Renal cortex interstitium (tissue), 15 donors: ENCODE data around the gene INAVA. TPM values are rescaled to one million over a fixed set of nuclear protein-coding genes. Genes with fewer than 3 reads are reported as not detected.

Experiments
- DNase-seq, 11 donors: peaks; one replicate each; pipeline ENCODE4 v3.0.0-alpha.2; 2013; ENCODE audit warnings: low read depth in 9 of 11, low spot score in 4 of 11; ENCODE audit errors: extremely low read depth in 1 of 11
- long read RNA-seq, 16 experiments: transcript quantifications; one replicate each; lab custom pipeline, GENCODE V29; 2026
- polyA plus RNA-seq, 3 donors: library from polyadenylated mRNA; unstranded; fragments of 120-200 nt; gene quantifications; one replicate each; pipeline ENCODE4 v1.2.1, GENCODE V29; 2013; ENCODE audit not compliant: insufficient read length in 3 of 3

The INAVA gene
- polyA plus RNA-seq, result 10 to 100 TPM; 33.9 to 41.0 (median 34.8) TPM
- long read RNA-seq, donor 1, partial matches to known transcripts, result 0 of 1 reads
- long read RNA-seq, donor 1, other reads (novel, unspliced or antisense), result 0 of 1 reads
- long read RNA-seq, donor 2, result 0 reads
- long read RNA-seq, donor 3, full-length matches to known transcripts, result 1 of 1 reads
- long read RNA-seq, donor 3, partial matches to known transcripts, result 0 of 1 reads
- long read RNA-seq, donor 3, other reads (novel, unspliced or antisense), result 0 of 1 reads
- long read RNA-seq, donor 4, partial matches to known transcripts, result 0 of 1 reads
- long read RNA-seq, donor 4, other reads (novel, unspliced or antisense), result 0 of 1 reads
- long read RNA-seq, donor 5, result 0 reads
- long read RNA-seq, donor 6, full-length matches to known transcripts, result 2 of 2 reads
- long read RNA-seq, donor 6, partial matches to known transcripts, result 0 of 2 reads
- long read RNA-seq, donor 6, other reads (novel, unspliced or antisense), result 0 of 2 reads
- long read RNA-seq, donor 7, result 0 reads
- long read RNA-seq, donor 8, full-length matches to known transcripts, result 5 of 11 reads
- long read RNA-seq, donor 8, partial matches to known transcripts, result 6 of 11 reads
- long read RNA-seq, donor 8, other reads (novel, unspliced or antisense), result 0 of 11 reads
- long read RNA-seq, donor 9, full-length matches to known transcripts, result 1 of 1 reads
- long read RNA-seq, donor 9, partial matches to known transcripts, result 0 of 1 reads
- long read RNA-seq, donor 9, other reads (novel, unspliced or antisense), result 0 of 1 reads
- long read RNA-seq, donor 10, partial matches to known transcripts, result 0 of 1 reads
- long read RNA-seq, donor 10, other reads (novel, unspliced or antisense), result 0 of 1 reads
- long read RNA-seq, donor 11, partial matches to known transcripts, result 0 of 3 reads
- long read RNA-seq, donor 11, other reads (novel, unspliced or antisense), result 0 of 3 reads
- long read RNA-seq, donor 12, full-length matches to known transcripts, result 1 of 1 reads
- long read RNA-seq, donor 12, partial matches to known transcripts, result 0 of 1 reads
- long read RNA-seq, donor 12, other reads (novel, unspliced or antisense), result 0 of 1 reads
- long read RNA-seq, donor 13, full-length matches to known transcripts, result 2 of 2 reads
- long read RNA-seq, donor 13, partial matches to known transcripts, result 0 of 2 reads
- long read RNA-seq, donor 13, other reads (novel, unspliced or antisense), result 0 of 2 reads
- long read RNA-seq, donor 14, result 0 reads
- long read RNA-seq, donor 15, full-length matches to known transcripts, result 1 of 1 reads
- long read RNA-seq, donor 15, partial matches to known transcripts, result 0 of 1 reads
- long read RNA-seq, donor 15, other reads (novel, unspliced or antisense), result 0 of 1 reads
- long read RNA-seq, donor 16, full-length matches to known transcripts, result 4 of 4 reads
- long read RNA-seq, donor 16, partial matches to known transcripts, result 0 of 4 reads
- long read RNA-seq, donor 16, other reads (novel, unspliced or antisense), result 0 of 4 reads

- DNase-seq, result no peak
Measured at GRCh38 chr1:200894712-200895442, at the start of gene INAVA. TSS of gene INAVA (plus strand) at chr1:200894900. CDS start at chr1:200898401, 3,501 bp downstream.

GRCh38 chr1:200845360-200845759, 49.3 kb upstream of the INAVA start:
- no peak for DNase-seq

DNA sequence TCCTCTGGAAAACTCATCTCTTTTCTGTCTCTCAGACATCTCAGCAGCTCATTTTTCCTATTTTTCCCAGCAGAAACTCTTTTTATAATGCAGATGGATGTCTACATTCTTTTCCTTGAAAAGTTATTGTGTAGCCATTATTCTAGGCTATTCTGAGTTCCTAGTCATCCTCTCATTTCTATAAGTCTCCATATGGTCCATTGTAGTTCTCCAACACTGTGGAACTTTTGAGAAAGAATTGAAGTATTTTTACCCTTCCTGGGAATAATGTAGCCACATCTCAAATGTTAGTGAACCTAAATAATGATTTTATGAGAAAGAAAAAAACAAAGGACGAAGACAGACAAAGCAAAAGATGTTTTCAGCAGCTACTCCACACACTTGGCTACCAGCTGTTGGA, 48.3 kb upstream of the INAVA start:
- no peak for DNase-seq

DNA sequence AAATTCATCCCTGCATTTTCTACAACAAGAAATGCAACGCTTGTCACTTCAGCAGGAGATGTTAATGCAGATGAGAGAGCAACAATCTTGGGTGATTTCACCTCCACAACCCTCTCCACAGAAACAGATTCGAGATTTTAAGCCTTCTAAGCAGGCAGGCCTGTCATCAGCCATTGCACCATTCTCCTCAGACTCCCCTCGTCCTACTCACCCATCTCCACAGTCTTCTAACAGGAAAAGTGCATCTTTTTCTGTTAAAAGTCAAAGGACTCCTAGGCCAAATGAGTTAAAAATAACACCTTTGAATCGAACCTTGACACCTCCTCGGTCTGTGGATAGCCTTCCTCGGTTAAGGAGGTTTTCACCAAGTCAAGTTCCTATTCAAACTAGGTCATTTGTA, 45.3 kb upstream of the INAVA start:
- no peak for DNase-seq

GRCh38 chr1:200850554-200850953, 44.1 kb upstream of the INAVA start:
- DNase-seq, result no peak

GRCh38 chr1:200856716-200857357, 37.9 kb upstream of the INAVA start:
- DNase-seq, result peak in 3 of 11 donors; percentile 15 to 45 (median 25)

- DNase-seq, result no peak
Measured at GRCh38 chr1:200857804-200858203, 36.9 kb upstream of the INAVA start.

GRCh38 chr1:200861937-200862647, 32.6 kb upstream of the INAVA start:
- no peak for DNase-seq

GRCh38 chr1:200862713-200863415, 31.8 kb upstream of the INAVA start:
- DNase-seq, result no peak

DNA sequence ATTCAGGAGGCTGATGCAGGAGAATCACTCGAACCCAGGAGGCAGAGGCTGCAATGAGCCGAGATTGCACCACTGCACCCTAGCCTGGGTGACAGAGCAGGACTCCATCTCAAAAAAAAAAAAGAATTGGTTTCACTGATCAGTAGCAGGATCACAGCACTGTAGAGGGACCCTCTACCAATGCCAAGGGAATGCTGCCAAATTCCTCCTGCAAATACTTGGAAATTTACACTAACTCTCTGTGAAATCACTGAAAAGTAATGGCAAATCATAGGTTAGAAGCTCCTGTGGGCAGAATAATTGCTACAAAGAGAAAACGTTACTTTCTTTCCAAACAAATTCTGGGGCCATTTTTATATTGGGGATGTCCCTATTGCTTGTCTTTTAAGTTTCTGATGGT, 28.6 kb upstream of the INAVA start:
- DNase-seq, result no peak

GRCh38 chr1:200866521-200866920, 28.2 kb upstream of the INAVA start:
- DNase-seq, result no peak

DNA sequence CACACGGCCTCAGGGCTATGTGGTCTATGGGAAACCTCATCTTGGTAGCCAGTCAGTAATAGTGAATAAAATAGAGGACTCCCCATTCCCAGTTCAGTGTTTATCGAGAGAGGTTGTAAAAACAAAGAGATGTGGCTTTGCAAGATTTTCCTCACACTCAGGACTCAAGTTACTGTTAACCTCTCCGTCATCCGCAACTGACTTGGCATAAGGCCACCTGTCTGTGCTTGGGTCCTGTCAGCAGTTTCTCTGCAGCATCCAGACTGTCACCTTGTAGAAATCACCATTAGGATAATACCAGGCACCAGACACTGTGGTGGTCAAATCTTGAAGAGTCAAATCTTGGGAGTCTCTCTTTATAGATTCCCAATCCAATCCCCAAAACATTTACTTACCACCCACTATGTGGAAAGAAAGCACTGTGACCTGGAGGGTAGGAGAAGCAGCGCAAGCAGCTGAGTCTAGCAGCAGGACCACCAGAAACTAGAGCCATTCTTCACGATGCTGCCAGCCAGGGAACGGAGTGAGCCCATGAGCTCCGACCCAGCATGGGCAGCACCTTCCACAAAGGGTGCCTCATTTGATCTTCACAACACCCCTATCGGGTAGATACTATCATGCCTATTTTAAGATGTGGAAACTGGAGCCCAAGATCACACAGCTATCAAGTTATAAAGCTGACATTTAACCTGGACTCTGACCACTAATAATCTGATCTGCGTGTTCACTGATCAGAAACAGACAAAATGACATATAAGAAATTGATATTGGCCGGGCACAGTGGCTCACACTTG, 27.5 kb upstream of the INAVA start:
- peak in 1 of 11 donors; percentile 27 for DNase-seq

GRCh38 chr1:200869376-200869752, 25.3 kb upstream of the INAVA start:
- no peak for DNase-seq

GRCh38 chr1:200869753-200870391, 24.8 kb upstream of the INAVA start:
- no peak for DNase-seq

DNA sequence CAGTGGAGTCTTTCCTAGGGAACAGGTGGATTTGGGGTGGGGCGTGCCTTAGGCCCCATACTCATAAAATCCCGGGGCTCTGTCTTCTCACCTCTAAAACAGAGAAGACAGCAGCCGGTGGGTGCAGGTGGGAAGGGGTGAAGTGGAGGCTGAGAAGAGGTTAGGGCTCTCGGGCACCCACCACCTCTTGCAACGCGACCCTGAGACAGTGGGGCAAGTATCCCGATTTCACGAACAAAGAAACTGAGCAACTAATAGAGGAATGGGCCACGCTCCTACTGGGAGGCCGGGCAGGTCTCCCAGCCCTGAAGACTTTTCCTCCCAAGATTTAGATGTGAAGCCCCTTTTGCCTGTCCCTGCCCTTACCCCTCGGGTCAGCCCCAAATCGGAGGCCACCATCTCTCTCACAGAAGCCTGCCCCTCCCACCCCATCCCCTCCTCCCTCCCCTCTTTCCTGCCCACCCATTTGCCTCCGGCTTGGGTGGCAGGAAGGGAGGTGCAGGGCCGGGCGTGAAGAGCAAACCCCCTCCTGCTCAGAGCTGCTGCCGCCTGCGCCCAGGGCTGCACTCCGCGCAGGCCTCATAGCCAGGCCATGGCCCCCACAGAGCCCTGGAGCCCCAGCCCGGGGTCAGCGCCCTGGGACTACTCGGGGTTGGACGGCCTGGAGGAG, 22.1 kb upstream of the INAVA start, which contains the start of gene GPR25:
Gene GPR25 (plus strand): TSS at position 536 of the 670 bp plus-strand sequence. CDS start 57 bp downstream, at position 593.
- DNase-seq, result no peak
